Endothelial cell of umbilical vein (primary cell): ENCODE data around the gene TECTA. TPM values are rescaled to one million over a fixed set of nuclear protein-coding genes. Genes with fewer than 3 reads are reported as not detected.

Source experiments
- BruUV-seq: library from RNA; stranded (reverse); fragments of 400-500 nt; replicated peaks from 2 replicates; lab custom pipeline; 2021; lab: Mats Ljungman, UMichigan
- CTCF ChIA-PET: fragments of 300-600, 350-600 bp; sonication (Branson Sonifier 250); formaldehyde crosslinking; loops from one replicate; lab custom pipeline; 2021; ENCODE audit warnings: antibody characterized with exemption, inconsistent platforms; lab: Charles Lee
- POLR2A ChIA-PET: fragments of 300-600, 350-600 bp; sonication (Branson Sonifier 250); formaldehyde crosslinking; loops from one replicate; lab custom pipeline; 2021; ENCODE audit warnings: antibody characterized with exemption, inconsistent platforms; lab: Charles Lee
- DNase-seq: peaks from one replicate; pipeline ENCODE4 v3.0.0-alpha.2; 2011; ENCODE audit warnings: low read depth, low spot score
- FAIRE-seq: peaks from 2 replicates; lab custom pipeline; 2011; peaks lifted over from hg19 to GRCh38; lab: Jason Lieb, UNC
- H2AFZ ChIP-seq: 2 replicates; pipeline ENCODE4 v1.6.0; 2012; ENCODE audit warnings: low read depth, low read length, control low read depth, inconsistent platforms
- H3K27ac ChIP-seq: 2 replicates; pipeline ENCODE4 v1.5.1; 2011; ENCODE audit warnings: low read depth, mild to moderate bottlenecking, control low read depth, low read length, moderate library complexity; ENCODE audit not compliant: insufficient read depth
- H3K27me3 ChIP-seq, 2 experiments: 2 replicates each; pipeline versions ENCODE4 v1.6.0 to v1.6.1; 2011; ENCODE audit warnings: low read length in 2 of 2, mixed read lengths in 1 of 2; ENCODE audit not compliant: control insufficient read depth in 2 of 2, insufficient read depth in 2 of 2
- H3K36me3 ChIP-seq, 2 experiments: 2 replicates in 1 of 2; 3 replicates in 1 of 2; pipeline ENCODE4 v1.5.1; 2011; ENCODE audit warnings: low read length in 2 of 2, mild to moderate bottlenecking in 1 of 2, moderate library complexity in 1 of 2; ENCODE audit not compliant: control insufficient read depth in 2 of 2, insufficient read depth in 2 of 2; ENCODE audit errors: extremely low read depth in 1 of 2
- H3K4me1 ChIP-seq: 3 replicates; pipeline ENCODE4 v1.5.1; 2011; ENCODE audit warnings: mild to moderate bottlenecking, low read length; ENCODE audit not compliant: control insufficient read depth, insufficient read depth; ENCODE audit errors: extremely low read depth
- H3K4me2 ChIP-seq: 2 replicates; pipeline ENCODE4 v1.6.1; 2011; ENCODE audit warnings: low read length, control low read depth, mixed read lengths; ENCODE audit not compliant: insufficient read depth
- H3K4me3 ChIP-seq, 3 experiments: fragments of 200-600 bp in 1 of 3; sonication (generic), shearing (Covaris generic) in 1 of 3; replicated peaks in 1 of 3; 2 replicates each; pipeline ENCODE4 v1.5.1; 2011 to 2016; ENCODE audit warnings: control low read depth in 3 of 3, low read length in 3 of 3, mild to moderate bottlenecking in 2 of 3, inconsistent platforms in 1 of 3, low read depth in 1 of 3, moderate library complexity in 1 of 3; ENCODE audit not compliant: insufficient read depth in 1 of 3
- H3K79me2 ChIP-seq: 2 replicates; pipeline ENCODE4 v1.6.0; 2012; ENCODE audit warnings: low read length, inconsistent platforms; ENCODE audit not compliant: control insufficient read depth, insufficient read depth
- H3K9ac ChIP-seq: replicated peaks from 2 replicates; pipeline ENCODE3; 2011; ENCODE audit warnings: low read length, control low read depth; ENCODE audit not compliant: insufficient read depth; ENCODE audit errors: extremely low read depth
- H3K9me1 ChIP-seq: replicated peaks from 3 replicates; pipeline ENCODE4 v1.6.0; 2011; ENCODE audit warnings: mild to moderate bottlenecking, low read length; ENCODE audit not compliant: control insufficient read depth, insufficient read depth; ENCODE audit errors: extremely low read depth
- H3K9me3 ChIP-seq: replicated peaks from 2 replicates; pipeline ENCODE4 v1.5.1; 2012; ENCODE audit warnings: low read length, inconsistent platforms; ENCODE audit not compliant: control insufficient read depth, insufficient read depth
- H4K20me1 ChIP-seq: replicated peaks from 2 replicates; pipeline ENCODE3; 2011; ENCODE audit warnings: mild to moderate bottlenecking, low read length; ENCODE audit not compliant: control insufficient read depth, insufficient read depth; ENCODE audit errors: extremely low read depth
- CTCF ChIP-seq, 2 donors: IDR thresholded peaks; 1 replicate in 1 of 2; 2 replicates in 1 of 2; pipeline ENCODE4 v1.5.1; 2011; ENCODE audit warnings: low read length in 2 of 2, mild to moderate bottlenecking in 2 of 2, moderate library complexity in 2 of 2, control low read depth in 1 of 2, inconsistent platforms in 1 of 2, low read depth in 1 of 2; ENCODE audit not compliant: insufficient read depth in 1 of 2; ENCODE audit errors: extremely low read depth in 1 of 2
- EZH2 ChIP-seq: IDR thresholded peaks from 2 replicates; pipeline ENCODE4 v1.6.1; 2012; ENCODE audit warnings: borderline replicate concordance, low read depth, mild to moderate bottlenecking, moderate library complexity, low read length, inconsistent platforms; ENCODE audit not compliant: severe bottlenecking
- FOS ChIP-seq: IDR thresholded peaks from 2 replicates; pipeline ENCODE4 v1.6.1; 2011; ENCODE audit warnings: mild to moderate bottlenecking, low read length, moderate library complexity, borderline replicate concordance; ENCODE audit not compliant: insufficient read depth
- GATA2 ChIP-seq: IDR thresholded peaks from 2 replicates; pipeline ENCODE4 v1.7.0; 2011; ENCODE audit warnings: low read depth, mild to moderate bottlenecking, moderate library complexity, mixed read lengths, low read length; ENCODE audit not compliant: insufficient read length, insufficient read depth
- JUN ChIP-seq: IDR thresholded peaks from 2 replicates; pipeline ENCODE4 v1.6.1; 2011; ENCODE audit warnings: borderline replicate concordance, low read depth; ENCODE audit not compliant: insufficient read length, insufficient read depth
- MAX ChIP-seq: IDR thresholded peaks from 2 replicates; pipeline ENCODE4 v1.6.1; 2011; ENCODE audit not compliant: insufficient read depth, insufficient read length
- MYC ChIP-seq: IDR thresholded peaks from one replicate; pipeline ENCODE4 v1.6.1; 2011; ENCODE audit warnings: mild to moderate bottlenecking, low read depth, low read length
- POLR2A ChIP-seq: IDR thresholded peaks from 2 replicates; pipeline ENCODE4 v1.6.1; 2012; ENCODE audit warnings: low read depth, mild to moderate bottlenecking, control low read depth, low read length
- POLR2AphosphoS5 ChIP-seq: IDR thresholded peaks from 2 replicates; pipeline ENCODE4 v1.6.1; 2012; ENCODE audit warnings: low read depth, mild to moderate bottlenecking, control low read depth, low read length, moderate library complexity; ENCODE audit not compliant: insufficient read depth
- dilution Hi-C: fragments of 300-500 bp; cut with MboI; formaldehyde crosslinking; loops from one replicate; pipeline ENCODE4 v1.15.0; 2019; ENCODE audit warnings: low sequenced_read_pairs; ENCODE audit not compliant: extremely low pct_ligation_motif_present
- intact Hi-C: fragments of 100-400 bp; cut with micrococcal nuclease; formaldehyde crosslinking; loops from one replicate; pipeline ENCODE4 v1.10.0; 2022
- polyA plus RNA-seq, 4 experiments: library from polyadenylated mRNA; depleted of rRNA in 3 of 4; stranded (reverse) in 3 of 4; unstranded in 1 of 4; fragments of >200 nt; gene quantifications; 2 replicates each; pipeline versions ENCODE4 v1.2.1 to v1.2.3, GENCODE V29; 2011 to 2012; ENCODE audit warnings: missing spikeins in 1 of 4
- total RNA-seq: library from RNA; stranded (reverse); gene quantifications from 2 replicates; pipeline ENCODE4 v1.2.3, GENCODE V29; 2021

Gene TECTA
- total and polyA plus RNA-seq, 2 donors (not counting 3 experiments of a cell fraction or from before 2014, with no cell fraction given), result 0.44 to 0.69 TPM

- Histone ChIP-seq H3K4me3 (no peak overlapping the region), H3K27me3 (peaks cover 0 to 2% of the 10 kb centered on the region in 2 experiments), H3K9ac (no peak overlapping the region), H2AFZ (no peak overlapping the region), H3K9me1 (no peaks in the 10 kb centered on the region), H4K20me1 (no peaks in the 10 kb centered on the region), H3K36me3 (no peaks in the 10 kb centered on the region), H3K4me2 (no peak overlapping the region), H3K27ac (no peak overlapping the region), H3K4me1 (no peaks in the 10 kb centered on the region), H3K79me2 (no peaks in the 10 kb centered on the region), H3K9me3 (no peaks in the 10 kb centered on the region)
- dilution Hi-C loops (no loop called here), intact Hi-C loops (no loop called here)
- CTCF ChIA-PET, result interaction anchor here (0.9 kb wide), 1 partner anchor 29 kb away, joined by 3 read pairs; no protein-coding TSS in a partner anchor
- BruUV-seq, result no TSS peak
- FAIRE-seq (no peak), DNase-seq (no peak)
- POLR2A ChIA-PET, result no interaction called here
- TF ChIP-seq JUN (peak; percentile 5), EZH2 (no peak), POLR2AphosphoS5 (no peak)
Observed at GRCh38 chr11:121223161-121223560, 122.1 kb downstream of the TECTA start.

DNA sequence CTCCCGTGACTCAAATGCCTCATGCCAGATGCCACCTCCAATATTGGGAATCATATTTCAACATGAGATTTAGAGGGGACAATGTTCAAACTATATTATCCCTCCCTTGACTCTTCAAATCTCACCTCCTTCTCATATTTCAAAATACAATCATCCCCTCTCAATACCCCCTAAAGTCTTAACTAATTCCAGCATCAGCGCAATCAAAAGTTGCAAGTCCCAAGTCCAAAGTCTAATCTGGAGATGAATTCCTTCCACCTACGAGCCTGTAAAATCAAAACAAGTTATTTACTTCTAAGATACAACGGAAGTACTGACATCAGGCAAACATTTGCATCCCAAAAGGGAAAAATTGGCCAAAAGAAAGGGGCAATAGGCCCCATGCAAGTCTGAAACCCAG, 124.3 kb downstream of the TECTA start:
- dilution Hi-C loops (no loop called here), intact Hi-C loops (no loop called here)
- no peak for TF ChIP-seq JUN
- TF ChIP-seq MAX, result no peak
- TF ChIP-seq MYC, result no peak
- no peak for TF ChIP-seq EZH2
- TF ChIP-seq CTCF (IDR thresholded peaks at IDR 0.05; ENCODE audit: extremely low read depth in 1 of 2, insufficient read depth in 1 of 2, low read depth in 1 of 2, low read length in 2 of 2), result no peak
- no peak for TF ChIP-seq GATA2
- TF ChIP-seq POLR2A, result no peak
- no peak for TF ChIP-seq POLR2AphosphoS5
- no peak for TF ChIP-seq FOS

More for the DNA sequence above, 124.3 kb downstream of the TECTA start:
- Histone ChIP-seq H3K36me3 (no peaks in the 10 kb centered on the region), H4K20me1 (no peaks in the 10 kb centered on the region), H3K27me3 (peaks cover 0 to 2% of the 10 kb centered on the region in 2 experiments), H3K4me1 (no peaks in the 10 kb centered on the region), H3K9ac (no peak overlapping the region), H3K9me1 (no peaks in the 10 kb centered on the region), H3K27ac (no peak overlapping the region), H2AFZ (no peak overlapping the region), H3K4me2 (no peak overlapping the region), H3K9me3 (no peaks in the 10 kb centered on the region), H3K79me2 (no peaks in the 10 kb centered on the region), H3K4me3 (no peak overlapping the region)
- FAIRE-seq (no peak), DNase-seq (no peak)
- BruUV-seq, result no TSS peak
- POLR2A ChIA-PET, result no interaction called here
- CTCF ChIA-PET, result no interaction called here
